ENCODE data around the gene ADGRD1.

The ADGRD1 gene

GRCh38 chr12:131084341-131085011 lies 130.8 kb downstream of the ADGRD1 start:
- no peak overlapping the region for H4K12ac ChIP-seq (ENCODE audit: low read depth, low read length)
- no peaks in the 10 kb centered on the region for H3K79me2 ChIP-seq (ENCODE audit: control insufficient read depth, insufficient read depth, low read length, poor library complexity)
- no peak overlapping the region for H2AK5ac ChIP-seq (ENCODE audit: low read length)
- no peak overlapping the region for H2BK5ac ChIP-seq (ENCODE audit: low read depth, low read length, poor library complexity)
- H3K36me3 ChIP-seq (ENCODE audit: control insufficient read depth in 1 of 2, insufficient read depth in 2 of 2, low read length in 2 of 2) = no peaks in the 10 kb centered on the region
- no peak overlapping the region for H3K9ac ChIP-seq (ENCODE audit: low read length)
- no peaks in the 10 kb centered on the region for H3K79me1 ChIP-seq (ENCODE audit: low read length)
- H2BK12ac ChIP-seq (ENCODE audit: low read length) = no peak overlapping the region
- no peak overlapping the region for H3K4me3 ChIP-seq (ENCODE audit: low read depth, low read length)
- H4K8ac ChIP-seq (ENCODE audit: low read depth, low read length) = no peak overlapping the region
- H3K4me1 ChIP-seq (ENCODE audit: control insufficient read depth in 1 of 2, insufficient read depth in 2 of 2, low read length in 2 of 2) = no peaks in the 10 kb centered on the region
- no peak overlapping the region for H4K91ac ChIP-seq (ENCODE audit: low read depth, low read length)
- no peaks in the 10 kb centered on the region for H3K27me3 ChIP-seq (ENCODE audit: insufficient read depth, low read length)
- no CpG with 5 or more reads among the region's 28 CpGs for WGBS (ENCODE audit: extremely low coverage, insufficient coverage, insufficient read length)
- H3K14ac ChIP-seq (ENCODE audit: low read length) = no peak overlapping the region
- H3K4ac ChIP-seq (ENCODE audit: low read depth, low read length) = no peak overlapping the region
- no peak overlapping the region for H2AFZ ChIP-seq (ENCODE audit: insufficient read depth, low read length, poor library complexity)
- DNase-seq = no peak
- H3K9me3 ChIP-seq (ENCODE audit: insufficient read depth, low read depth, low read length) = peaks cover 1% of the 10 kb centered on the region
- H3K23ac ChIP-seq (ENCODE audit: low read length) = no peak overlapping the region
- no peak overlapping the region for H3K4me2 ChIP-seq (ENCODE audit: low read length)
- H3K27ac ChIP-seq (ENCODE audit: low read depth, low read length) = no peak overlapping the region
- H3K18ac ChIP-seq (ENCODE audit: low read length) = no peak overlapping the region
- H2BK120ac ChIP-seq (ENCODE audit: insufficient read depth, low read length, poor library complexity) = no peak overlapping the region

GRCh38 chr12:131085125-131085815 lies 131.6 kb downstream of the ADGRD1 start:
- Histone ChIP-seq H4K12ac (ENCODE audit: low read depth, low read length) (no peak overlapping the region), H2BK120ac (ENCODE audit: insufficient read depth, low read length, poor library complexity) (no peak overlapping the region), H3K4me3 (ENCODE audit: low read depth, low read length) (no peak overlapping the region), H3K18ac (ENCODE audit: low read length) (no peak overlapping the region), H3K79me1 (ENCODE audit: low read length) (no peaks in the 10 kb centered on the region), H2BK12ac (ENCODE audit: low read length) (no peak overlapping the region), H3K79me2 (ENCODE audit: control insufficient read depth, insufficient read depth, low read length, poor library complexity) (no peaks in the 10 kb centered on the region), H3K4ac (ENCODE audit: low read depth, low read length) (no peak overlapping the region), H3K9ac (ENCODE audit: low read length) (no peak overlapping the region), H2BK5ac (ENCODE audit: low read depth, low read length, poor library complexity) (no peak overlapping the region), H4K91ac (ENCODE audit: low read depth, low read length) (no peak overlapping the region), H3K4me1 (ENCODE audit: control insufficient read depth in 1 of 2, insufficient read depth in 2 of 2, low read length in 2 of 2) (no peaks in the 10 kb centered on the region), H2AK5ac (ENCODE audit: low read length) (no peak overlapping the region), H3K14ac (ENCODE audit: low read length) (no peak overlapping the region), H4K8ac (ENCODE audit: low read depth, low read length) (no peak overlapping the region), H3K27ac (ENCODE audit: low read depth, low read length) (no peak overlapping the region), H3K4me2 (ENCODE audit: low read length) (no peak overlapping the region), H2AFZ (ENCODE audit: insufficient read depth, low read length, poor library complexity) (no peak overlapping the region), H3K36me3 (ENCODE audit: control insufficient read depth in 1 of 2, insufficient read depth in 2 of 2, low read length in 2 of 2) (no peaks in the 10 kb centered on the region), H3K27me3 (ENCODE audit: insufficient read depth, low read length) (no peaks in the 10 kb centered on the region), H3K9me3 (ENCODE audit: insufficient read depth, low read depth, low read length) (peaks cover 3% of the 10 kb centered on the region), H3K23ac (ENCODE audit: low read length) (no peak overlapping the region)
- WGBS (ENCODE audit: extremely low coverage, insufficient coverage, insufficient read length) = no CpG with 5 or more reads among the region's 22 CpGs
- no peak for DNase-seq

DNA sequence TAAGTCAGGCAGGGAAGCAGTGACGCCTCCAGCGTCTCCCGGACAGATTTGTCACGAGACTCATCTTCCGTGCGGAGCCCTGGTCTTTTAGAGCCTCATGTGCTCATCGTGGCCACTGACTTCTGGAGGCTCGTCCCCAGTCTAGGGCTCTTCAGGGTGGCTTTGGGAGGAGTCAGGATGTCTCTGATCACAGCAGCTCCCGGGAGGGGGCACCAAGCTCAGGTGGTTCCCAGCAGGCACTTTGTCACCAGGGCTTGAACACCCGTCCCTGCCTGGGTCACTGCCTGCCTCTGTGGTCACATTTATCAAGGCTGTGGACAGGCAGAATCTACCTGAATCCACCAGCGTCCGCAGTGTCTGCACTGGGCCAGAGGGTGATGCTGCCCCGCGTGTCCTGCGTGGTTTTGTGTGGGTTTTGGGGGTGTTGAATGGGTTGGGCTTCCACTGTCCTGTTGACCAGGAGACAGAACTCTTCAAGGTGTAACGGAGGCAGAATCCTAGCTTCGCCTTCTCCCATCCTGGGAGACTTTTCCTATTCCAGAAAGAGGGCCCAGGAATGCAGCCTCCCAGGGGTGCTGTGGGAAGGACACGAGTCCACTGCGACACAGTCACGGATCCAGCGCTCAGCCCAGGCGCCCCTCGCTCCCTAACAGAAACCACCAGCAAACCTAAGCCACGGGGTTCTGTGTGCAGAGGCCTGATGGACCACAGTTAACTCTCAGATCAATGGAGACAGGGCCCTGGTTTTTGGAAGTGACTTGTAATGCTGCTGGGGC lies 132.3 kb downstream of the ADGRD1 start:
- no peak overlapping the region for H2BK5ac ChIP-seq (ENCODE audit: low read depth, low read length, poor library complexity)
- no peak overlapping the region for H3K4me3 ChIP-seq (ENCODE audit: low read depth, low read length)
- H3K9me3 ChIP-seq (ENCODE audit: insufficient read depth, low read depth, low read length) = peaks cover 3% of the 10 kb centered on the region
- WGBS (ENCODE audit: extremely low coverage, insufficient coverage, insufficient read length) = no CpG with 5 or more reads among the region's 24 CpGs
- no peaks in the 10 kb centered on the region for H3K36me3 ChIP-seq (ENCODE audit: control insufficient read depth in 1 of 2, insufficient read depth in 2 of 2, low read length in 2 of 2)
- no peak overlapping the region for H4K91ac ChIP-seq (ENCODE audit: low read depth, low read length)
- no peaks in the 10 kb centered on the region for H3K79me1 ChIP-seq (ENCODE audit: low read length)
- H3K4me2 ChIP-seq (ENCODE audit: low read length) = no peak overlapping the region
- DNase-seq = no peak
- no peak overlapping the region for H2AK5ac ChIP-seq (ENCODE audit: low read length)
- no peak overlapping the region for H3K9ac ChIP-seq (ENCODE audit: low read length)
- H3K18ac ChIP-seq (ENCODE audit: low read length) = no peak overlapping the region
- H4K8ac ChIP-seq (ENCODE audit: low read depth, low read length) = no peak overlapping the region
- no peak overlapping the region for H2BK120ac ChIP-seq (ENCODE audit: insufficient read depth, low read length, poor library complexity)
- no peak overlapping the region for H3K23ac ChIP-seq (ENCODE audit: low read length)
- no peaks in the 10 kb centered on the region for H3K4me1 ChIP-seq (ENCODE audit: control insufficient read depth in 1 of 2, insufficient read depth in 2 of 2, low read length in 2 of 2)
- H3K79me2 ChIP-seq (ENCODE audit: control insufficient read depth, insufficient read depth, low read length, poor library complexity) = no peaks in the 10 kb centered on the region
- no peaks in the 10 kb centered on the region for H3K27me3 ChIP-seq (ENCODE audit: insufficient read depth, low read length)
- H3K14ac ChIP-seq (ENCODE audit: low read length) = no peak overlapping the region
- H2BK12ac ChIP-seq (ENCODE audit: low read length) = no peak overlapping the region
- H3K4ac ChIP-seq (ENCODE audit: low read depth, low read length) = no peak overlapping the region
- no peak overlapping the region for H4K12ac ChIP-seq (ENCODE audit: low read depth, low read length)
- no peak overlapping the region for H2AFZ ChIP-seq (ENCODE audit: insufficient read depth, low read length, poor library complexity)
- H3K27ac ChIP-seq (ENCODE audit: low read depth, low read length) = no peak overlapping the region

GRCh38 chr12:131087302-131087818 lies 133.7 kb downstream of the ADGRD1 start:
- no peak overlapping the region for H2AK5ac ChIP-seq (ENCODE audit: low read length)
- no peak overlapping the region for H4K91ac ChIP-seq (ENCODE audit: low read depth, low read length)
- no CpG with 5 or more reads among the region's 24 CpGs for WGBS (ENCODE audit: extremely low coverage, insufficient coverage, insufficient read length)
- no peak for DNase-seq
- no peak overlapping the region for H4K12ac ChIP-seq (ENCODE audit: low read depth, low read length)
- H4K8ac ChIP-seq (ENCODE audit: low read depth, low read length) = no peak overlapping the region
- no peak overlapping the region for H3K27ac ChIP-seq (ENCODE audit: low read depth, low read length)
- no peak overlapping the region for H3K4me3 ChIP-seq (ENCODE audit: low read depth, low read length)
- no peak overlapping the region for H2AFZ ChIP-seq (ENCODE audit: insufficient read depth, low read length, poor library complexity)
- H3K27me3 ChIP-seq (ENCODE audit: insufficient read depth, low read length) = no peaks in the 10 kb centered on the region
- no peaks in the 10 kb centered on the region for H3K79me2 ChIP-seq (ENCODE audit: control insufficient read depth, insufficient read depth, low read length, poor library complexity)
- no peak overlapping the region for H3K14ac ChIP-seq (ENCODE audit: low read length)
- H2BK5ac ChIP-seq (ENCODE audit: low read depth, low read length, poor library complexity) = no peak overlapping the region
- no peak overlapping the region for H2BK120ac ChIP-seq (ENCODE audit: insufficient read depth, low read length, poor library complexity)
- no peaks in the 10 kb centered on the region for H3K4me1 ChIP-seq (ENCODE audit: control insufficient read depth in 1 of 2, insufficient read depth in 2 of 2, low read length in 2 of 2)
- no peaks in the 10 kb centered on the region for H3K36me3 ChIP-seq (ENCODE audit: control insufficient read depth in 1 of 2, insufficient read depth in 2 of 2, low read length in 2 of 2)
- no peak overlapping the region for H3K4me2 ChIP-seq (ENCODE audit: low read length)
- no peak overlapping the region for H3K4ac ChIP-seq (ENCODE audit: low read depth, low read length)
- H3K23ac ChIP-seq (ENCODE audit: low read length) = no peak overlapping the region
- peaks cover 3% of the 10 kb centered on the region for H3K9me3 ChIP-seq (ENCODE audit: insufficient read depth, low read depth, low read length)
- no peak overlapping the region for H3K18ac ChIP-seq (ENCODE audit: low read length)
- H2BK12ac ChIP-seq (ENCODE audit: low read length) = no peak overlapping the region
- H3K79me1 ChIP-seq (ENCODE audit: low read length) = no peaks in the 10 kb centered on the region
- no peak overlapping the region for H3K9ac ChIP-seq (ENCODE audit: low read length)

Measured in trophoblast cell (in vitro differentiated cells and primary cell).